OCI-LY1 (cell line): ENCODE results near the gene PLCB2.

Source experiments
- H2AFZ ChIP-seq: fragments of 200-600 bp; sonication (generic), shearing (Covaris generic); 2 replicates; pipeline ENCODE4 v1.6.0; 2014; ENCODE audit warnings: antibody characterized with exemption, mild to moderate bottlenecking, low read length
- H3F3A ChIP-seq: fragments of 200-600 bp; sonication (generic), shearing (Covaris generic); 2 replicates; pipeline ENCODE4 v1.6.0; 2014; ENCODE audit warnings: mild to moderate bottlenecking, antibody characterized with exemption, low read length, moderate library complexity; ENCODE audit not compliant: insufficient read depth
- H3K27ac ChIP-seq: fragments of 200-600 bp; sonication (generic); 2 replicates; pipeline ENCODE4 v1.5.1; 2014; ENCODE audit warnings: low read length, mixed run types, mild to moderate bottlenecking, low read depth; ENCODE audit not compliant: poor library complexity, severe bottlenecking
- H3K27me3 ChIP-seq: fragments of 200-600 bp; sonication (generic); 2 replicates; pipeline ENCODE4 v1.6.0; 2014; ENCODE audit warnings: antibody characterized with exemption, mild to moderate bottlenecking, low read length, moderate library complexity; ENCODE audit not compliant: insufficient read depth
- H3K36me3 ChIP-seq: fragments of 200-600 bp; sonication (generic); 2 replicates; pipeline ENCODE4 v1.6.1; 2014; ENCODE audit warnings: mild to moderate bottlenecking, antibody characterized with exemption, low read length, moderate library complexity, mixed read lengths; ENCODE audit not compliant: insufficient read depth
- H3K4me1 ChIP-seq: fragments of 200-600 bp; sonication (generic); 2 replicates; pipeline ENCODE4 v1.5.1; 2014; ENCODE audit warnings: mild to moderate bottlenecking, low read length, moderate library complexity; ENCODE audit not compliant: insufficient read depth, severe bottlenecking
- H3K4me2 ChIP-seq: fragments of 200-600 bp; sonication (generic), shearing (Covaris generic); 2 replicates; pipeline ENCODE4 v1.6.1; 2014; ENCODE audit warnings: low read length
- H3K4me3 ChIP-seq: fragments of 200-600 bp; sonication (generic); 2 replicates; pipeline ENCODE4 v1.5.1; 2014; ENCODE audit warnings: low read length, low read depth, mild to moderate bottlenecking, mixed read lengths; ENCODE audit not compliant: poor library complexity, severe bottlenecking
- H3K79me2 ChIP-seq: fragments of 200-600 bp; shearing (Covaris generic); 2 replicates; pipeline ENCODE4 v1.6.1; 2016; ENCODE audit warnings: mixed run types, low read length, mixed read lengths; ENCODE audit not compliant: insufficient read depth
- H3K9ac ChIP-seq: fragments of 200-600 bp; sonication (generic), shearing (Covaris generic); 2 replicates; pipeline ENCODE4 v1.6.1; 2014; ENCODE audit warnings: mild to moderate bottlenecking, low read length, mixed read lengths
- H3K9me2 ChIP-seq: fragments of 200-600 bp; sonication (generic), shearing (Covaris generic); 2 replicates; pipeline ENCODE4 v1.6.1; 2014; ENCODE audit warnings: low read depth, mild to moderate bottlenecking, low read length, mixed read lengths
- H3K9me3 ChIP-seq: fragments of 200-600 bp; shearing (Covaris generic); 2 replicates; pipeline ENCODE4 v1.6.1; 2014; ENCODE audit warnings: low read length, mixed read lengths
- H4K20me1 ChIP-seq: fragments of 200-600 bp; sonication (generic), shearing (Covaris generic); 2 replicates; pipeline ENCODE4 v1.6.0; 2016; ENCODE audit warnings: mild to moderate bottlenecking, low read length; ENCODE audit not compliant: insufficient read depth
- CTCF ChIP-seq: fragments of 200-600 bp; sonication (generic), shearing (Covaris generic); IDR thresholded peaks from 2 replicates; pipeline ENCODE4 v1.5.1; 2017; ENCODE audit warnings: mild to moderate bottlenecking, antibody characterized with exemption, low read length, moderate library complexity, mixed read lengths
- EZH2 ChIP-seq: fragments of 200-600 bp; sonication (generic), shearing (Covaris generic); IDR thresholded peaks from 2 replicates; pipeline ENCODE4 v1.8.0; 2017; ENCODE audit warnings: borderline replicate concordance, mixed run types, mild to moderate bottlenecking, antibody characterized with exemption, low read length, moderate library complexity, mixed read lengths

The PLCB2 gene

GRCh38 chr15:40297356-40297755 is 10.4 kb downstream of the PLCB2 start:
- Histone ChIP-seq H3K4me1 (no peaks in the 10 kb centered on the region), H3F3A (no peaks in the 10 kb centered on the region), H2AFZ (no peak overlapping the region), H3K79me2 (no peaks in the 10 kb centered on the region), H3K36me3 (no peaks in the 10 kb centered on the region; the same call in 1 of the 2 replicates), H4K20me1 (no peaks in the 10 kb centered on the region), H3K4me3 (no peak overlapping the region), H3K27ac (no peak overlapping the region), H3K27me3 (peaks cover 14% of the 10 kb centered on the region; the same call in 1 of the 2 replicates), H3K9ac (no peak overlapping the region), H3K9me3 (peaks cover 6% of the 10 kb centered on the region), H3K4me2 (no peak overlapping the region), H3K9me2 (no peaks in the 10 kb centered on the region)
- TF ChIP-seq EZH2: no peak
- no peak for TF ChIP-seq CTCF

DNA sequence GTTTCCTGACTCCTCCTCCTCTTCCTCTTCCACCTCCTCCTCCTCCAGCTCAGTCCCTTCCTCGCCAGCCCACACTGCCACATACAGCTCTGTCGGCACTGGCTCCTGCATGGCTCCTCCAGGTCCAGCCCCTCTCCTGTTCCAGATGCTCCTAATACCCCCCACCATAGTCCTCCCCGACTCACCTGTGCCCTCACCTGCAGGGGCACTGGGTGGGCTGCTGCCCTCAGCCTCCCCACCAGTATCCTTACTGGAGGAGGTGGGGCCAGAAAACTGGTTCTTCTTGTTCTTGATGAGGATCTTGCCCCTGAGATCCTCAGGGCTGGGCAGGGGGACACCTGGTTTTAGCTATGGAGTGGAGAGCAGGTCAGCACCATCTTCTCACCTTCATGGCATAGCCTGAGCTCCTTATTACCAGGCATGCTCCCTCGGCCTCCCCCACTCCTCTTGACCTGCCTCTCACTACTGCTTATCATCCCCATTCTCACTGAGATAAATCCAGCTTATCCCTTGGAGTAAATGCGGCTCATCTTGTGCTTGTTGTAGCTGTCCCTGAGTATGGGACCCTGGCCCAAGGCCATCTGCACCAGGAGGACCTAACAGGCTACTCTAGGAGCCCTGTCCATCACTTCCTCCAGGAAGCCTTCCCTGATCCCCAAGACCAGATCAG is 11.0 kb downstream of the PLCB2 start:
- Histone ChIP-seq H3F3A (no peaks in the 10 kb centered on the region), H3K27me3 (peaks cover 14% of the 10 kb centered on the region; the same call in 1 of the 2 replicates), H3K9me3 (peaks cover 6% of the 10 kb centered on the region), H3K36me3 (no peaks in the 10 kb centered on the region; the same call in 1 of the 2 replicates), H3K9ac (no peak overlapping the region), H4K20me1 (no peaks in the 10 kb centered on the region), H3K4me3 (no peak overlapping the region), H3K27ac (no peak overlapping the region), H3K4me1 (no peaks in the 10 kb centered on the region), H3K4me2 (no peak overlapping the region), H3K9me2 (no peaks in the 10 kb centered on the region), H3K79me2 (no peaks in the 10 kb centered on the region), H2AFZ (no peak overlapping the region)
- TF ChIP-seq EZH2 (no peak), CTCF (no peak)

DNA sequence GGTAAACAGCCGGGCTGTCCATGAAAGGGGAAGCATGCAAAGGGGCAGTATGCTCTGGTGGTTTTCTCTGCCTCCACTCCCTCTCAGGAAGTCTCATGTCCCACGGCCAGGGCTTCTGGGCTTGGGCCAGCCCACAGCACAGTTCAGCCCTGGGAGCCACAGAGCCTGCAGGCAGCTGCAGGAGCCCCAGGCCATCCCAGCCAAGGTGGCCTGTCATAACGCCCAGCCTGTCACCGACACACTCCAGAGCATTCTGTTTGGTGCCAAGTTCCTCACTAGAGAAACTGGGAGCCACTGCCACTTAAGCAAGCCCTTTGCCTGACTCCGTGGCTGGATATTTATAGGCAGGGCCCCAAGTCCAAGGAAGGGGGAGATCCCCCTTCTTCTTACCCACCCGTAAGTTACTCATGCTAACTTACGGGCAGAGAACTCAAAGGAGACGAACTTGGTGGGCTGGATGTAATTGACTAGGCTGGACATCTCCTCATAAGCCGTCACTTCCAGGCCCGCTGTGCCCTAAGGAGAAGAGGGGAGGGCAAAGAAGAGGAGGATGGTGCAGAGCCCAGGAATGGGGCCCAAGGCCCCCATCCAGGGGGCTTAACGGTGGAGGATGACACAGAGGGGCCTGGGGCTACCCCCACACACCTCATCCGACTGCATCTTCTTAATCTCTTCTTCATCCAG is 11.7 kb downstream of the PLCB2 start:
- Histone ChIP-seq H3K9me2 (no peaks in the 10 kb centered on the region), H2AFZ (no peak overlapping the region), H3K9me3 (peaks cover 6% of the 10 kb centered on the region), H3K4me3 (no peak overlapping the region), H3K4me2 (no peak overlapping the region), H3K36me3 (no peaks in the 10 kb centered on the region; the same call in 1 of the 2 replicates), H3K4me1 (no peaks in the 10 kb centered on the region), H3K9ac (no peak overlapping the region), H3K27me3 (peaks cover 14% of the 10 kb centered on the region; the same call in 1 of the 2 replicates), H4K20me1 (no peaks in the 10 kb centered on the region), H3F3A (no peaks in the 10 kb centered on the region), H3K27ac (no peak overlapping the region), H3K79me2 (no peaks in the 10 kb centered on the region)
- TF ChIP-seq CTCF: no peak
